Activated naive CD4-positive, alpha-beta T cell (primary cell): ENCODE data around the gene ZCCHC24.

Experiments used
- DNase-seq, 4 experiments: peaks; one replicate each; lab custom pipeline; 2025; lab: John Stamatoyannopoulos, UW

The ZCCHC24 gene

DNA sequence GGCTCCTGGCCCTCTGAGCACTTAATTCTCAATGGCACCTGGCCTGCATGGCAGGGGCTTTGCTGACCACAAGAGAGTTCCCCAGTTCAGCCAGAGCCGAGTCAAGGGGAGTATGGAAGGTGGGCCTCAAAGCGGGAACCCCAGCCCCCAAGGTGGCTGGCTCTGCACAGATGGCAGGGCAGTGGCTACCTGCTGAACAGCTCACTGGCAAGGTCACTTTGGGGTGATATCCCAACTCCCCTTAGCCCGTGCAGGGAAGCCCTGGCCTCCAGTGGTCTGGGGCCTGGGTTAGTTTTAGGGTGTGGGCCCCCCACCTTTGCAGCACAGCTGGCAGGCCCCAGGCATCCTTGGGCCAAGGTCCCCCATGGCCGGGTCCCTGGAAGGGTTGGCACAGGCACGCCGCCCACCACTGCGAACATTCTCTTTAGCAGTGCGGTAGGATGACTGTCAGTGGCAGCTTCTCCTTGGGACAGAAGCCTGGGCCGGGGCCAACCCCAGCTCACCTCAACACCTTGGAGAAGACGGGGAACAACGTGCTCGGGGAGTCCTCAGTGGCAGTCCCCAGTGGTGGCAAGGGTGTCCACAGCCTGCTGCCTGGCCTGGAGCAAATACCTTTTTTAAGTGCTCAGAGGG, 61.3 kb downstream of the ZCCHC24 start:
- DNase-seq: no peak

DNA sequence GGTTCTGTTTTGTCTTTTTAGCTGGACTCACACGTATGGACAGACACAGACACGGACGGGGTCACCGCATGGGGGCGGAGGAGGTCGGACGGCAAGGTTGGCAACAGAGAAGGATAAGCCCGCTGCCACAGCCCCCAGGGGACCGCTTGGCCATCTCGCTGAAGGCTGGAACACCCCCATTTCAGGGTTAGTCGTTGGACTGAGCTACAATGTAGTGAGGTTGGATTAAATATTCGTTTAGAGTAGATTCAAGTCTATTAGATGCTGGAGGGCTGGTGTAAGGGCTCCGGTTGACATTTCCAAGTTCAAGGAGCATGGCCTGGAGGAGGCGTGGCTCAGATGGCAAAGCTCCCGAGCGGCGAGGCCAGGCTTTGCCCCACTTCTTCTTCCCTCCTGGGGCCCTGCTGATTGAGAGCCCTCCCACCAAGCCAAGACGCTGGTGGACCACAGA, 62.9 kb downstream of the ZCCHC24 start:
- DNase-seq: no peak

DNA sequence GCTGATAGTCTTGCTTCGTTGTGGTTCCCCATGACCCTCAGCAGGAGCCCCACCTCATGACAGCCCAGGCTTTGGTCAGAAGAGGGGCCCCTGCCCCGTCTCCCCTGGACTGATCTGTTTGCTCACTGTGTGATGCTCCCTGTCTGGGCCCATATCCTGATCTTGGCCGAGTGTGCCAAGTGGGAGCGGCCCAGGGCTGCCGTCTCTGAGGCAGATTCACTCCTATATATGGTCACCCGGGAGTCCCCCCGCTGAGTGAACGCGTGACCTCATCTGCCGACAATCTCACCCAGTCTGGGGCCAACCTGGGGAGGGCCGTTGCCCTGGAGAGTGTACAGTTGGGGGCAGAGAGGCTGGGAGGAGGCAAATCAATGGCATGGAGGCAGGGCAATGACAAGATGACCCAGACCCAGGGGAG, 63.6 kb downstream of the ZCCHC24 start:
- no peak for DNase-seq

DNA sequence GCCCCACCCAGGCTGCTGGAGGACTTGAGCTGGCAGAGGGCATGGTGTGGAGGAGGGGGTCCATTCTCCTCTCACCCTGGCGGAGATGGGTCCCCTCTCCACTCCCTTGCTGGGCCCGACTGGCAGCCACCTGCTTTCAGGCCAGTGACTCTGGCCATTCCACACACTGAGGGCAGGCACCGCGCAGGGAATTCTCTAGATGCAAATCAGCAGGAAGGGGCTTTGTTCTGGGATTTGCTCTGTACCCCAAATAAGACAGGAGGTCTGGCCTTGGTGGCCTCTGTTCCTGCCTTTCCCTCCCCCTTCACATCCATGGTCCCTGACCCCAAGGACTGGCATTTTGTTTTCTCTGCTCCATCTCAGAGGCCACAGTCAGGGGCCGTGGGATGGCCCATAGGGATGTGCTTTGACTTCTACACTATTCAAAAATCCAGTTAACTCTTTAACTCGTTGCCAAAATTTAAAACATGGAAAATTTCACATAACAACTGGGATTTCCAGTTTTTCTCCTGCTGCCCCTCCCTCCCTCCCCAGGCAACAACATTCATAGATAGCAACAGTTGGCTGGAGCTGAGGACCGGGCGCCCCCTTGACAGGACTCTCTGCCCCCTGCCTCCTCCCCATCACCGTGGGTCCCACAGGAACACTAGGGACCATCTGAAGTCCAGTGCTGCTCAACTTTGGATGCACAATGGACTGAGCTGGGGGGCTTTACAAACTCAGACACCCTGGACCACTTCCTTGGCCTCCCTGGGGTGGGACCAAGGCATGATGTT, 64.3 kb downstream of the ZCCHC24 start:
- no peak for DNase-seq

DNA sequence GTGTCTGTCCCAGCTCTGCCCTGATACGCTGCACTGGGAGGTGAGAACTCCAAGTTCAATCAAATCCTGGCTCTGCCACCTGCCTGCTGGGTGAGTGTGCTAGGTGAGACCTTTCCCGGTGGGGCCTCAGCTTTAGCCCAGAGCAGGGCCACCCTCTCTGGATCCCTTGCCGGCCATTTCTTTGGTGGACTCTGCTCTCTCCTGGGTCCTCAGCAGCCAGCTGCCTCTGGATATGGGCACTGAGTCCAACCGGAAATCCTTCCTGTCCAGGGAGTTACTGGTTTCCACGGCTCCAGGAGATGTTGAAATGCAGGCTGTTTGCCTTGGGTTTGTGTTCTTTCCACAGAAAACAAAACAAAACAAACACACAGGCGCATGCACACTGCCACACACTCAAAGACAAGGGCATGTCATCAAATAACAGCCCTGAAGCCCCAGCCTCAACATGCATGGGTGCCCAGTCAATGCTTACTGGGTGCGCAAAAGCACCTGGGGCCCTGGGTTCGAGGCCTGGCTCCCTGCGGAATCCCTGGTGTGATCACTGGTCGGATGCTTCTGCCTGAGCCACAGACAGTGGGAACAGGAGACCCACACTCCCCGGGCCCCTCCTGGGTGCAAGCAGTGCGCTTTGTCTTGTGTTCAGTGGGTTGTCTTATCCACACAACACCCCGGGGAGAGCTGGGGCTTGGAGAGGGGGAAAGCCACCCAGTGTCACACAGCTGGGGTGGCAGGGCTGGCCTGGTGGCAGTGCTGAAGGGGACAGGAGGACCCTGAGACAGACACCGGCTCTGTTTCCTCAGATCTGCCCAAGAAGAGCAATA, 65.1 kb downstream of the ZCCHC24 start:
- no peak for DNase-seq

DNA sequence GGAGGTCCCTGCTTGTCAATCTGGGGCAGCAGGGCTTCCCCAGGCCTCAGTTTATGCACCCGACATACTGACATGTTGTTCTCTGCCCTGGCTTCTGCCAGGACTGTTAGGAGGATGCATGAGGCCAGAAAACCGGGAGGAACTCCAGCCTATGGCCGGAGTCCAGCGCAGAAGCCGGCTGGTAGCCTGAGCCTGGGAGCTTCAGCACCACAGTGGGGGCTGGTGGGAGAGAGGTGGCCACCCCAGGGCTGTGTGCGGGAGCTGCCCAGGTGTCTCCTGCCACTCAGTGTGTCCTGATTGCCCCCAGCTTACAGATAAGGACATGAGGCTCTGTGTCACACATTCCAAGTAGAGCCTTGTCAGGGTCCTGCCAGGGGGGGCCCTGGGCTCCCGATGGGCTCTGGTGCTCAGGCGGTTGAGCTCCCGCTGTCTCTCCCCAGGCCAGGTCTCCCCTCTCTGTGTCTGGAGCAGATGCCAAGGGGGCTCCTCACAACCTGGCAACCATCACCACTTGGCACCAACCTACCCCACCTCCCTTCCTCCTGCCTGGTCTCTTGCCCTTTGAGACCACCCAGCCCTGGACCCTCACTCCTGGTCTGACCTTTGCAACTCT, 65.8 kb downstream of the ZCCHC24 start:
- no peak for DNase-seq

DNA sequence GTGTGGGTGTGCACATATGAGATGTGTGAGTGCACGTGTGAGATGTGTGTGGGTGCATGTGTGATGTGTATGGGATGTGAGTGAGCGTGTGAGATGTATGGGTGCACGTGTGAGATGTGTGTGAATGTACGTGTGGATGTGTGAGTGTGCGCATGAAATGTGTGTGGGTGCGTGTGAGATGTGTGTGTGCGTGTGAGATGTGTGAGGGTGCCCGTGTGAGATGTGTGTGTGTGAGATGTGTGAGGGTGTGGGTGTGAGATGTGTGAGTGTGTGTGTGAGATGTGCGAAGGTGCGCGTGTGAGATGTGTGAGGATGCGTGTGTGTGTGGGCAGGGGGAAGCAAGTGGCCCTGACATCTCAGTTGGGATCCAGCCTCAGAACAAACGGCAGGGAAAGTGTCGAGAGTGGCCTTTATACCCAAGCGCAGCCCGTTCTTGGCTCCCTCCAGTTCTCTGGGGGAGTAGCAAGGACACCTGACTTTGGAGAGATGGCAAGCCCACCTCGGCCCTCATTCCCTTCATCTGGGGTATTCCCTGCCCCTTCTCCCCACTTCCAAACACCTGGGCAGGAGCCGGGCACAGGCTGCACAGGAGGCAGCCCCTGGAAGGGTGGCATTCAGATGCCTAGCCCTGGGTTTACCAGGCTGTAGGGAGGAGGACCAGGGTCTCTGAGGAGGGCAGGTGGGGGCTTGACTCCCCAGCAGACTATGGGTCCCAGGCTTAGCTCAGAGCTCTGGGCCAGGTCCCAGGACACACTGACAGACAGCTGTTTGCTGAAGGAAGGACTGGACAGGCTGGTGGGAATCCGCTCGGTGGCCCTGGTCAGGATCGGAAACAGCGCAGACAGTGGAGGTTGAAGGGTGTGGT, 66.5 kb downstream of the ZCCHC24 start:
- no peak for DNase-seq

DNA sequence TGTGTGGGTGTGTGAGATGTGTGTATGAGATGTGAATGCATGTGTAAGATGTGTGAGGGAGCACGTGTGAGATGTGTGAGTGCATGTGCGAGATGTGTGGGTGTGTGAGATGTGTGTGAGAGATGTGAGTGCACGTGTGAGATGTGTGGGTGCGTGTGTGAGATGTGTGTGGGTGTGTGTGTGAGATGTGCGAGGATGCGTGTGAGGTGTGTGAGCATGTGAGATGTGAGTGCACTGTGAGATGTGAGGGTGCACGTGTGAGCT, 67.1 kb downstream of the ZCCHC24 start:
- no peak for DNase-seq

DNA sequence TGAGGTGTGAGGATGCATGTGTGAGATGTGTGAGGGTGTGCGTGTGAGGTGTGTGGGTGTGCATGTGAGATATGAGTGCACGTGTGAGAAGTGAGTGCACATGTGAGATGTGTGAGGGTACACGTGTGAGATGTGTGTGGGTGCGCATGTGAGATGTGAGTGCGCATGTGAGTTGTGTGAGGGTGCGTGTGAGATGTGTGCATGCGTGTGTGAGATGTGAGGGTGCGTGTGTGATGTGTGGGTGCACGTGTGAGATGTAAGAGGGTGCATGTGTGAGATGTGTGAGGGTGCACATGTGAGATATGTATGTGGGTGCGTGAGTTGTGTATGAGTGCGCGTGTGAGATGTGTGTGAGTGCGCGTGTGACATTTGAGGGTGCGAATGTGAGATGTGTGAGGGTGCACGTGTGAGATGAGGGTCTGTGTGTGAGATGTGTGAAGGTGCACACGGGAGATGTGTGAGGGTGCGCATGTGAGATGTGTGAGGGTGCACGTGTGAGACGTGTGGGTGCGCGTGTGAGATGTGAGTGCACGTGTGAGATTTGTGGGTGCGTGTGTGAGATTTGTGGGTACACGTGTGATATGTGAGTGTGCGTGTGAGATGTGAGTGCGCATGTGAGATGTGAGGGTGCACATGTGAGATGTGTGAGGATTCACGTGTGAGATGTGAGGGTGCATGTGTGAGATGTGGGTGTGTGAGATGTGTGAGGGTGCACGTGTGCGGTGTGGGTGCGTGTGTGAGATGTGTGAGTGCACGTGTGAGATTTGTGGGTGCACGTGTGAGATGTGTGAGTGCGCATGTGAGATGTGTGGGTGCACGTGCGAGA, 67.7 kb downstream of the ZCCHC24 start:
- no peak for DNase-seq

DNA sequence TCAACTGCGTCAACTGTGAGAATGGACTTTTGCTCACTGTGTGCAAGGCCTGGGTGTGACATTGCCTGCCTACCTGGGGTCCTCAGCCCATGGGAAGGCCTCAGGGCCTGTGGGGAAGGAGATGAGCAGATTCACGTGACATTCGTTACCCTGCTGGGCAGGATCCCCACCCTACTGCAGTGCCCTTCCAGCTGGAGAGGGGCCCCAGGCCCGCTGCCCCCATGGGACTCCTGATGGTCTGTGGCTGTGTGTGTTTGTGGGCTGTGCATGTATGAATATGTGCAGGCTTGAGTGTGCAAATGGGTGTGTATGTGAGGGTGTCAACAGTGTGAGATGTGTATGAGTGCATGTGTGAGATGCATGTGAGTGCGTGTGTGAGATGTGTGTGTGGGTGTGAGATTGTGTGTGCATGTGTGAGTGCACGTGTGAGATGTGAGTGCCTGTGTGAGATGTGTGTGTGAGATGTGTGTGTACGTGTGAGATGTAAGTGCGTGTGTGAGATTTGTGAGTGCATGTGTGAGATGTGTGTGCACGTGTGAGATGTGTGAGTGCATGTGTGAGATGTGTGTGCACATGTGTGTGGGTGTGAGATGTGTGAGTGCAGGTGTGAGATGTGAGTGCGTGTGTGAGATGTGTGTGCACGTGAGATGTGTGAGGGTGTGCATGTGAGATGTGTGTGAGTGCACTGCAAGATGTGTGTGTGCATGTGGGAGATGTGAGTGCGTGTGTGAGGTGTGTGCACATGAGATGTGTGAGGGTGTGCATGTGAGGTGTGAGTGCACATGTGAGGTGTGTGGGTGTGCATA, 68.5 kb downstream of the ZCCHC24 start:
- DNase-seq: no peak

DNA sequence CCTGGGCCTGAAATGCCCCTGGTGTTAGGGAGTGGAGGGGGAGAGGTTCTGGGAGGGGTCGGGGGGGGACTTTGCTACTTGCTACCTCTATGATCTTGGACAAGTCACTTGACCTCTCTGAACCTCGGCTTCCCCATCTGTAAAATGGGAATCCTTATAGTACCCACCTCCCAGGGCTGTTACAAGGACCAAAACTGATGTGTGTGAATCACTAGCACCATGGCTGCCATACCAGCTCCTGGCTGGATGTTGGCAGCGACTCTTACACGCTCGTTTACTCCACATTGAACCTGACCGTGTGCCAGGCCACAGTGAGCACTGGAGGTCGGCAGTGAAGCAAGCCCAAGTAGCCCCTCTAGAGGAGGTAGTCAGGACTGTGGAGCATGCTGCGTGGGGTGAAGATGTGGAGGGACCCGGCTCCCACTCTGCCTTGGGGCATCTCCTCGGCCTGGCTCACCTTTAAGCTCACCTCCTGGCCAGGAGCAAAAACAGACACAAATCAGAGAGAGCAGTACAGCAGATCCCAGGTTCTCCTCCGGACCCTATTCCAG, 69.3 kb downstream of the ZCCHC24 start:
- DNase-seq: no peak

DNA sequence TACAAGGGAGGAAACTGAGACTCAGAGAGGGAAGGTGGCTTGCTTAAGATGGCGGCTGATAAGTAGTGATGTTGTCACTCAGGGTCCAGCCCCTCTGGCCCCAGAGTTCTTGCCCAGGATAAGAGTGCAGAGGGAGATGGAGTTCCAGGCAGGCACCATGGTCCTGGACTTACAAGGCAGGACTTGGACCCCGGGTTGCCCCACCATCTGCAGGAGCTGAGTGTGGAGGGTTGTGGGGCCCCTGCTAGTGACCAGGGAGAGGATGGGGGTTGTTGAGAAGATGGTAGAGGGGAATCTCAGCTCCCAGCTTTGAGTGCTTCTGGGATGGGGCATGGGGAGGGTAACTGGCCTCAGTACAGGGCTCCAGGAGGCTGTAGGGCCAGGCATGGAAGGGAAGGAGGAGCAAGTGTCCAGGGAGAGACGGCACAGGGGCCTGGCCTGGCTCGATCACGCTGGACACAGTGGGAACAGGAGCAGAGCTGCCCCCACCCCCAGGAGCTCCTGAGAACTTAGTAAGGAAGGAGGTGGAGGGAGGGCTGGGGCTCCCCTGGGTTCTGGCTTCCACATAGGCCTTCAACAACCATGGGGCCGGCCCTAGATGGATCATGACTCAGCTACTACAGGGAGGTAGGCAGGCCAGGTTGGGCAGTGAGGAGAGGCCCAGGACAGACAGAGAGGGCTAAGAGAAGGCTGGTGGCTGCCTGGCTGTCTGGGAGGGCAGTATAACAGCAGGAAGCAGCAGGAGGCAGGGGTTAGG, 69.9 kb downstream of the ZCCHC24 start:
- DNase-seq: no peak

DNA sequence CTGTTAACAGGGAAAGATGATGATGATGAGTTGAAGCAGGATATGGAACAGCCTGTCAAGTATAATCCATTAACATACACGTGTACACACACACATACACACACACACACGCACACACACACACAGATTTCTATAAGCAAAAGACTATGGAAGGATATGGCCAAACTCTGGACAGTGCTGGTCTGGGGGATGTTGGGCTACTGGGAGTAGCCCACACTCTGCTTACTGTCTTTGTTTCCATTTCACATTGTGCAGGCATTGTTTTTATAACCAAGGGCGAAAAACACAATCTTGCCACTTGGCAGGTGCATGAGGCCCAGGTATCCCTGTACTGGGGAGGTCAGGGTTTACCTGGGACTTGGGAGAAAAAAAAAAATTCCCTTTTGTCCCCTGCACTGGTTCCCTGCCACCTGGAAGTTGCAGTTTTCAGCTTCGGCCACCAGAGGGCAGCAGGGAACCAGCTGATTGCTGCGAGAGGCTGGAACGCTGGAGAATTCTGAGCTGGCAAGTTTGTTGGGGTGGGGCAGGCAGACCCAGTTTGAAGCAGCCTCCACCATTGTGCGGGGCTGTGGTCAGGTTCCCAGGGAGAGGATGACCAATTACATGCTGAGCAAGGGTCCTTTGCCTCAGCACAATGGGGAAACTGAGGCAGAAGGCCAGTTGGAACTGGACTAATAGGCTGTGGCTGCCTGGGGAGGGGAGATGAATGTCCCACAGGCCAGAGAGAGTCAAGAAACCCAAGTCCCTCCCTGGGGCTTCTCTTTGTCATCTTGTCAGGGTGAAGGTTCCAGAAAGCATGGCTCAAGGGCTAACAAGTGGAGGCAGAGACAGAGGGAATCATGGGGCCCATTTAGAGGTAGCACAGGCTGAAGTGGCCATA, 70.9 kb downstream of the ZCCHC24 start:
- peak; percentile 54 to 66 (median 64) for DNase-seq

DNA sequence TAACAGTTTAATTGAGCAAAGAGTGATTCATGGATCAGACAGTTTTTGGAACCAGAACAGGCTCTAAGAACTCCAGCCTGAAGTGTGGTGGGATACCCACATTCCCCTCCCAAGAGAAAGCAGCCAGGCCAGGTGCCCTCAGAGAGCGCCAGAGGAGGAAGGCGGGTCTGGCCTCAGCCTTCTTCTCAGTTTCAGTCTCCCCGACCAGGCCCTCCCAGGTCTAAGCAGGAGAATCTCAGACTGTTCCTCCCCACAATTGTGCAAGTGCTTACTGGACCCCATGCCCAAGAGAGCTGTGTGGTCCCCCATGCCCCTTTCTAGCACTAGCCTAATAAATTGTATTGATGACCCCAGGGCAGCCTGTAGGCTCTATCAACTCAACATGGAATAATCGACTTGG, 72.6 kb downstream of the ZCCHC24 start:
- no peak for DNase-seq

DNA sequence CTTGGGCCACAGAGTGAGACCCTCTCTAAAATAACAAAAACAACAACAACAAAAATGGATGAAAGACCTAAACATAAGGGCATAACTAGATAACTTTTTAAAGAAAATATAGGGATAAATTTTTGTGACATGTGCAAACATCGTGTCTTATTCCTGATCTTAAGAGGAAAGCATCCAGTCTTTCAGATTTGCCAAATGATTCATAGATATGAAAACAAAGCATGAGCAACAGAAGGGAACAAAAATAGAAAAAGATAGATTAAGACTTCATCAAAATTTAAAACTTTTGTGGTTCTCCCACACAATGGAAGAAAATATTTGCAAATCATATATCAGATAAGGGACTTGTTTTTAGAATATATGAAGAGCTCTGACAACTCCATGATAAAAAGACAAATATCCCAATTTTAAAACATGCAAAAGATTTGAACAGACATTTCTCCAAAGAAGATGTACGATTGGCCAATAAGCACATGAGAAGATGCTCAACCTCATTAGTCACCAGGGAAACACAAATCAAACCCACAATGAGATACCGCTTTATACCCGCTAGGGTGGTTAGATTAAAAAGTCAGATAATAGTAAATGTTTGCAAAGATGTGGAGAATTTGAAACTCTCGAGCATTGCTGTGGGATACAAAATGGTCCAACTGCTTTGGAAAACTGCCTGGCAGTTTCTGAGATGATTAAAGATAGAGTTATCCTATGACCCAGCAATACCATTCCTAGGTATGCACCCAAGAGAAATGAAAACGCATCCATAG, 77.8 kb downstream of the ZCCHC24 start:
- no peak for DNase-seq

DNA sequence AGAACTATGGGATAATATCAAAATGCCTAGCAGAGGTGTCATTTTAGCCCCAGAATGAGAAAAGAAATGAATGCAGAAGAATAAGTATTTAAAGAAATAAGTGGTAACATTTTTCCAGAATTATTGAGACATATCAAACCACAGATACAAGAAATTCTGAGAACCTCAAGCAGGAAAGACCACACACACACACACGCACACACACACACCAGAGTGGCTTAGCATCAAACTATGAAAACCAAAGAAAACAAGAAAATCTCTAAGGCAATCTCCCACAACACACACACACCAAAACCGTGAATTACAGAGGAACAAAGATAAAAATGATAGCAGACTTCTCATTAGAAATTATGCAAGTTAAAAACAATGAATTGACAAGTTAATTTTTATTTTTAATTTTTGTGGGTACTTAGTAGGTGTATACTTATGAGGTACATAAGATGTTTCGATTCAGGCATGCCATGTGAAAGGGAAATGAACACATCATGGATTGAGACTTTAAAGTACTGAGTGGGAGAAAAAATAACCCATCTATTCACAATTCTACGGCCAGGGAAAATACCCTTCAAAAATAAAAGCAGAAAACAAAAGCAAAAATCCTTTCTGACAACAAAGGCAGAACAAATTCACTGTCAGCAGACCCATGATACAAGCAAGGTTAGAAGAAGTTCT, 83.6 kb downstream of the ZCCHC24 start:
- DNase-seq: no peak
